AG08396 (cell line): ENCODE data around the gene VCP.
A peak's percentile ranks its signal among the peaks of the same experiment; 100 is the strongest.

ENCODE experiments used
- DNase-seq: peaks from one replicate; pipeline ENCODE4 v3.0.0; 2012; ENCODE audit warnings: low spot score, mixed read lengths

The VCP gene

GRCh38 chr9:35072461-35073278 is at the start of gene VCP:
Gene VCP, minus strand, starts transcription at chr9:35072625. Its CDS starts 272 bp downstream, at chr9:35072353.
- DNase-seq: peak; percentile 99

GRCh38 chr9:35116898-35117551 is 44.6 kb upstream of the VCP start:
- DNase-seq: peak; percentile 86

- DNase-seq: no peak
Observed at GRCh38 chr9:35116539-35116897, 44.1 kb upstream of the VCP start.

- peak; percentile 90 for DNase-seq
Observed at GRCh38 chr9:35115680-35116538, 43.5 kb upstream of the VCP start, which contains the start of gene ATOSB. Gene ATOSB, minus strand, starts transcription at chr9:35115862. Its CDS starts 7,588 bp downstream, at chr9:35108274.

GRCh38 chr9:35114840-35115628 is 42.6 kb upstream of the VCP start:
- no peak for DNase-seq

- peak; percentile 85 for DNase-seq
Observed at GRCh38 chr9:35114113-35114839, 41.9 kb upstream of the VCP start.

- DNase-seq: peak; percentile 78
Observed at GRCh38 chr9:35112257-35113020, 40.0 kb upstream of the VCP start.

GRCh38 chr9:35111001-35111933 is 38.8 kb upstream of the VCP start:
- DNase-seq: peak; percentile 96

- peak; percentile 65 for DNase-seq
Observed at GRCh38 chr9:35110327-35110761, 37.9 kb upstream of the VCP start.

- DNase-seq: no peak
Observed at GRCh38 chr9:35108946-35109575, 36.6 kb upstream of the VCP start.

- no peak for DNase-seq
Observed at GRCh38 chr9:35108461-35108860, 36.0 kb upstream of the VCP start.

- no peak for DNase-seq
Observed at GRCh38 chr9:35107297-35108290, 35.2 kb upstream of the VCP start.

GRCh38 chr9:35106343-35106730 is 33.9 kb upstream of the VCP start:
- no peak for DNase-seq

GRCh38 chr9:35105571-35106342 is 33.3 kb upstream of the VCP start:
- no peak for DNase-seq

- DNase-seq: no peak
Observed at GRCh38 chr9:35105126-35105525, 32.7 kb upstream of the VCP start.

GRCh38 chr9:35104586-35104985 is 32.2 kb upstream of the VCP start:
- DNase-seq: no peak
